Measurements from ENCODE around the gene MRS2.

- TF ChIP-seq POLR2A (IDR thresholded peaks at IDR 0.05), result no peak
- no peak for TF ChIP-seq CTCF (IDR thresholded peaks at IDR 0.05)
These were observed 56.2 kb downstream of the MRS2 start for GRCh38 chr6:24458941-24459340.

Measured in adrenal gland (tissue), 5 donors.